ENCODE measurements around the gene TSEN2. TPM values are rescaled to one million over a fixed set of nuclear protein-coding genes. Genes with fewer than 3 reads are reported as not detected.
A peak's percentile ranks its signal among the peaks of the same experiment; 100 is the strongest.

Gene TSEN2
- polyA plus RNA-seq, 1 donor (not counting 4 experiments of a cell fraction or from before 2014, with no cell fraction given) = 23.8 TPM

DNA sequence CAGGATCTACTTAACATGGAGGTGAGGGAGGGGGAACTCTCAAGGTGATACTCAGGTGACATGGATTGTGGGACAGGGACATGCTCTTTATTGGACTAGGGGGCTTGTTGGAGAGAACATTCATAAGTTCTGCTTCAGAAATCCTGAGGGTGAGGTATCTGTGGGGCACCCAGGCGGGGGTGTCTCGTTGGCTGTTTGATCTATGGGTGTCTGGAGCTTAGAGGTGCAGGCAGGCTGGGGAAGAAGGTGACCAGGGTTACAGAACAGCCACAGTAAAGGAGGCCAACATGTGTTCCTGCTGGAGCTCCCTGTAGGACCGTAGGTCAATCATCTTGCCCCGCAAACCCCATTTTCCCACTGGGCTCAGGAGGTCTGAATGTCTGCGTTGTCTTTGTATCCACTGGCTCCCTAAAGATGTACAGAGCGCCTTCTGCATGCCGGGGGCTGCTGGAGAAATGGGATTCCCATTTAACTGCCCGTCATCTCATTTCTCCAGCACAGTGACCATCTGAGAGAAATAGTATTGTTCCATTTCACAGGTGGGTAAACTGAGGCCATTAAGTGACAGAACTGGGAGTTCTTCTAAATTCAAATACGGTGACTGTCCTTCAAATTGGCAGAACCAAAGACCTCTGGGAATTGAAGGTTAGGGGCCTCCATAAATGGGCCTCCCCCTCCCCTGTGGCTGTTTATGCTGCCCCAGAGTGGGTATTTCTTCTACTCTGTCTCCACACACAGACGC, 40.3 kb upstream of the TSEN2 start:
- no peak overlapping the region for H3K27ac ChIP-seq (ENCODE audit: control insufficient read depth, insufficient read depth, low read length)
- H3K36me3 ChIP-seq (ENCODE audit: control insufficient read depth in 2 of 2, extremely low read depth in 1 of 2, insufficient read depth in 2 of 2, low read length in 2 of 2) = no peaks in the 10 kb centered on the region
- no peaks in the 10 kb centered on the region for H3K9me1 ChIP-seq (ENCODE audit: control insufficient read depth, extremely low read depth, insufficient read depth, low read length)
- peaks cover 26% of the 10 kb centered on the region for H3K27me3 ChIP-seq (ENCODE audit: control insufficient read depth, extremely low read depth, insufficient read depth, low read length)
- no peak overlapping the region for H3K4me3 ChIP-seq (ENCODE audit: control insufficient read depth in 2 of 3, extremely low read depth in 1 of 3, insufficient read depth in 2 of 3, low read depth in 1 of 3, low read length in 3 of 3)
- peaks cover 7% of the 10 kb centered on the region for H3K4me1 ChIP-seq (ENCODE audit: control insufficient read depth, extremely low read depth, insufficient read depth, low read length)
- H3K79me2 ChIP-seq (ENCODE audit: control insufficient read depth, insufficient read depth, low read length) = no peaks in the 10 kb centered on the region
- dilution Hi-C loops (cut with MboI; ENCODE audit: extremely low pct_ligation_motif_present, low sequenced_read_pairs) = no loop called here
- H4K20me1 ChIP-seq (ENCODE audit: control insufficient read depth, extremely low read depth, insufficient read depth, low read length) = no peaks in the 10 kb centered on the region
- TF ChIP-seq, protein P1, sequence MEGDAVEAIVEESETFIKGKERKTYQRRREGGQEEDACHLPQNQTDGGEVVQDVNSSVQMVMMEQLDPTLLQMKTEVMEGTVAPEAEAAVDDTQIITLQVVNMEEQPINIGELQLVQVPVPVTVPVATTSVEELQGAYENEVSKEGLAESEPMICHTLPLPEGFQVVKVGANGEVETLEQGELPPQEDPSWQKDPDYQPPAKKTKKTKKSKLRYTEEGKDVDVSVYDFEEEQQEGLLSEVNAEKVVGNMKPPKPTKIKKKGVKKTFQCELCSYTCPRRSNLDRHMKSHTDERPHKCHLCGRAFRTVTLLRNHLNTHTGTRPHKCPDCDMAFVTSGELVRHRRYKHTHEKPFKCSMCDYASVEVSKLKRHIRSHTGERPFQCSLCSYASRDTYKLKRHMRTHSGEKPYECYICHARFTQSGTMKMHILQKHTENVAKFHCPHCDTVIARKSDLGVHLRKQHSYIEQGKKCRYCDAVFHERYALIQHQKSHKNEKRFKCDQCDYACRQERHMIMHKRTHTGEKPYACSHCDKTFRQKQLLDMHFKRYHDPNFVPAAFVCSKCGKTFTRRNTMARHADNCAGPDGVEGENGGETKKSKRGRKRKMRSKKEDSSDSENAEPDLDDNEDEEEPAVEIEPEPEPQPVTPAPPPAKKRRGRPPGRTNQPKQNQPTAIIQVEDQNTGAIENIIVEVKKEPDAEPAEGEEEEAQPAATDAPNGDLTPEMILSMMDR (optimal IDR thresholded peaks at IDR 0.05 in 1 of 3, IDR thresholded peaks at IDR 0.05 in 1 of 3, conservative IDR thresholded peaks at IDR 0.05 in 1 of 3; ENCODE audit: extremely low read depth in 1 of 3, insufficient read depth in 2 of 3, low read length in 3 of 3) = no peak
- TF ChIP-seq EZH2 (IDR thresholded peaks at IDR 0.05; ENCODE audit: low read length) = no peak
- H3K9me3 ChIP-seq (ENCODE audit: control insufficient read depth, low read depth, low read length) = no peaks in the 10 kb centered on the region
- peak overlapping the region; percentile 27 for H3K4me2 ChIP-seq (ENCODE audit: control insufficient read depth, extremely low read depth, insufficient read depth, low read depth, low read length)
- no peak overlapping the region for H2AFZ ChIP-seq (ENCODE audit: control insufficient read depth, low read length)
- FAIRE-seq = no peak
- H3K9ac ChIP-seq (ENCODE audit: control insufficient read depth, extremely low read depth, insufficient read depth, low read length) = peak overlapping the region; percentile 37
- no peak for DNase-seq (ENCODE audit: low read depth, low spot score)

DNA sequence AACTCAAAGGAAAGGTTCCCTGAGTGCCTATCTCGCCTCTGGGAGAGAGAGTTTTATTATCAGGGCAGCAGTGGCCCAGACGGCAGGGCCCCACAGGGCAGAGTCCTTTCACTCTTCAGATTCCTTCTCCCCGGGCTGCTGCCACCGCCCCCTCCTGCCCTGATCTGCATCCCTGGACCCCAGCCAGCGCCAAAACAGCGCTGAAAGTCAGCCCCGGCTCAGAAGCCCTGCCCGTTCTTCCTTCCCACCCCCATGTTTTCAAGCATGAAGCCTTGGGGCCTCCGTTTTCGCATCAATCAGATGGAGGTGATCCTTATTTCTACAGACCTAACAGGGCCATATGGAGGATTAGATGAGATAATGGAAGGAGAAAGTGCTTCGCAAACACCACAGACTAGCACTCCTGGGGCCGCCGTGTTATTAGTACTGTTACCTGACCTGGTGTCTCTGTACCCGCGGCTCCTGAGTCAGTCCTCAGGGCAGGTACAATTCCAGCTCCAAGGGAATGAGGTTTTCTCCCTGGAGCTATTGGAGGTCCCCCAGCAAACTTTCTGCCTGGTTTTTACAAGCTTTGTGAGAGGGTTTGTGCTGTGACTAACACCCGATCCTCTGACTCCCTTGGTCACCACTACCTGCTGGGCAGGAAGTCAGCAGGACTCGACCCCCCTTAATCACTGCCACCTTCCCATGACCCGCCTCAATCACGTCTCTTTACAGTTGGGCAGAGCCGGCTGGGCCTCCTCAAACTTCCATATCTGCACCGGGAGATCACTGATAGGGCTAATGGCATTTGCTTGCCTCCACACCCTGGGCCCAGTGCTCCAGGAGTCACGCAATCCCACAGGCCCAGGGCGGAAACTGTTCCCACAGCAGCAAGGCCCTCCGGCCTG, 39.5 kb upstream of the TSEN2 start:
- H3K4me3 ChIP-seq (ENCODE audit: control insufficient read depth in 2 of 3, extremely low read depth in 1 of 3, insufficient read depth in 2 of 3, low read depth in 1 of 3, low read length in 3 of 3) = no peak overlapping the region
- FAIRE-seq (peak; percentile 29), DNase-seq (ENCODE audit: low read depth, low spot score) (no peak)
- H2AFZ ChIP-seq (ENCODE audit: control insufficient read depth, low read length) = peak overlapping the region; percentile 47
- H3K4me1 ChIP-seq (ENCODE audit: control insufficient read depth, extremely low read depth, insufficient read depth, low read length) = peaks cover 7% of the 10 kb centered on the region
- H4K20me1 ChIP-seq (ENCODE audit: control insufficient read depth, extremely low read depth, insufficient read depth, low read length) = no peaks in the 10 kb centered on the region
- H3K9me1 ChIP-seq (ENCODE audit: control insufficient read depth, extremely low read depth, insufficient read depth, low read length) = no peaks in the 10 kb centered on the region
- TF ChIP-seq, protein P1 (optimal IDR thresholded peaks at IDR 0.05 in 1 of 3, IDR thresholded peaks at IDR 0.05 in 1 of 3, conservative IDR thresholded peaks at IDR 0.05 in 1 of 3; ENCODE audit: extremely low read depth in 1 of 3, insufficient read depth in 2 of 3, low read length in 3 of 3) = no peak
- TF ChIP-seq EZH2 (IDR thresholded peaks at IDR 0.05; ENCODE audit: low read length) = no peak
- H3K4me2 ChIP-seq (ENCODE audit: control insufficient read depth, extremely low read depth, insufficient read depth, low read depth, low read length) = peak overlapping the region; percentile 27
- H3K79me2 ChIP-seq (ENCODE audit: control insufficient read depth, insufficient read depth, low read length) = no peaks in the 10 kb centered on the region
- H3K9me3 ChIP-seq (ENCODE audit: control insufficient read depth, low read depth, low read length) = no peaks in the 10 kb centered on the region
- peak overlapping the region; percentile 36 for H3K27ac ChIP-seq (ENCODE audit: control insufficient read depth, insufficient read depth, low read length)
- H3K9ac ChIP-seq (ENCODE audit: control insufficient read depth, extremely low read depth, insufficient read depth, low read length) = peak overlapping the region; percentile 37
- peaks cover 26% of the 10 kb centered on the region for H3K27me3 ChIP-seq (ENCODE audit: control insufficient read depth, extremely low read depth, insufficient read depth, low read length)
- no peaks in the 10 kb centered on the region for H3K36me3 ChIP-seq (ENCODE audit: control insufficient read depth in 2 of 2, extremely low read depth in 1 of 2, insufficient read depth in 2 of 2, low read length in 2 of 2)
- dilution Hi-C loops (cut with MboI; ENCODE audit: extremely low pct_ligation_motif_present, low sequenced_read_pairs) = no loop called here

Data from keratinocyte (primary cell).